Chondrocyte (in vitro differentiated cells): Measurements from ENCODE around the gene ZSCAN31. TPM values are rescaled to one million over a fixed set of nuclear protein-coding genes. Genes with fewer than 3 reads are reported as not detected.

Experiments used
- DNase-seq: peaks from one replicate; pipeline ENCODE4 v3.0.0; 2021; ENCODE audit warnings: mixed read lengths, low spot score
- H3K27ac Mint-ChIP-seq: one replicate; pipeline ENCODE4 v1.8.0; 2021; ENCODE audit warnings: mild to moderate bottlenecking, moderate library complexity, mixed read lengths; ENCODE audit not compliant: unreplicated experiment
- H3K27me3 Mint-ChIP-seq: 2 replicates; pipeline ENCODE4 v1.8.0; 2021; ENCODE audit warnings: low read depth, mixed read lengths
- H3K36me3 Mint-ChIP-seq: 2 replicates; pipeline ENCODE4 v1.8.0; 2021; ENCODE audit warnings: low read depth, mixed read lengths
- H3K4me1 Mint-ChIP-seq: 2 replicates; pipeline ENCODE4 v1.8.0; 2021; ENCODE audit warnings: low read depth, mild to moderate bottlenecking, mixed read lengths
- H3K4me3 Mint-ChIP-seq: one replicate; pipeline ENCODE4 v1.8.0; 2021; ENCODE audit warnings: mild to moderate bottlenecking, moderate library complexity, mixed read lengths; ENCODE audit not compliant: unreplicated experiment
- H3K9me3 Mint-ChIP-seq: 2 replicates; pipeline ENCODE4 v1.8.0; 2021; ENCODE audit warnings: low read depth, mixed read lengths
- total RNA-seq: library from RNA; stranded (reverse); gene quantifications from 3 replicates; pipeline ENCODE4 v1.2.1, GENCODE V29; 2021
- TF ChIP-seq, protein P1 (sequence below): fragments of 200-600 bp; sonication (generic); IDR thresholded peaks from 2 replicates; pipeline ENCODE4 v1.5.0; 2021; ENCODE audit warnings: antibody characterized with exemption, mild to moderate bottlenecking, moderate library complexity

Gene ZSCAN31
- total RNA-seq, 1 donor from 2014 or later = 2.6 TPM

DNA sequence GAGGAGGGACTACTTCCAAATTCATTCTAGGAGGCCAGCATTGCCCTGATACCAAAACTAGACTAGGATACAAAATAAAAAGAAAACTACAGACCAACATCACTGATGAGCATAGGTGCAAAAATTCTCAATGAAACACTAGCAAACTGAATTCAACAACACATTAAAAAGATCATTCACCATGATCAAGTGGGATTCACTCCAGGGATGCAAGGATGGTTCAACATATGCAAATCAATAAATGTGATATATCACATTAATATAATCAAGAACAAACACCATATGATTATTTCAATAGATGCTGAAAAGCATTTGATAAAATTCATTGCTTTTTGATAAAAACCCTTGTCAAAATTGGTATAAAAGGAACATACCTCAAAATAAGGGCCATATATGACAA lies 44.4 kb downstream of the ZSCAN31 start:
- no peak for DNase-seq
- H3K9me3 Mint-ChIP-seq = peaks cover 17% of the 10 kb centered on the region
- TF ChIP-seq, protein P1, sequence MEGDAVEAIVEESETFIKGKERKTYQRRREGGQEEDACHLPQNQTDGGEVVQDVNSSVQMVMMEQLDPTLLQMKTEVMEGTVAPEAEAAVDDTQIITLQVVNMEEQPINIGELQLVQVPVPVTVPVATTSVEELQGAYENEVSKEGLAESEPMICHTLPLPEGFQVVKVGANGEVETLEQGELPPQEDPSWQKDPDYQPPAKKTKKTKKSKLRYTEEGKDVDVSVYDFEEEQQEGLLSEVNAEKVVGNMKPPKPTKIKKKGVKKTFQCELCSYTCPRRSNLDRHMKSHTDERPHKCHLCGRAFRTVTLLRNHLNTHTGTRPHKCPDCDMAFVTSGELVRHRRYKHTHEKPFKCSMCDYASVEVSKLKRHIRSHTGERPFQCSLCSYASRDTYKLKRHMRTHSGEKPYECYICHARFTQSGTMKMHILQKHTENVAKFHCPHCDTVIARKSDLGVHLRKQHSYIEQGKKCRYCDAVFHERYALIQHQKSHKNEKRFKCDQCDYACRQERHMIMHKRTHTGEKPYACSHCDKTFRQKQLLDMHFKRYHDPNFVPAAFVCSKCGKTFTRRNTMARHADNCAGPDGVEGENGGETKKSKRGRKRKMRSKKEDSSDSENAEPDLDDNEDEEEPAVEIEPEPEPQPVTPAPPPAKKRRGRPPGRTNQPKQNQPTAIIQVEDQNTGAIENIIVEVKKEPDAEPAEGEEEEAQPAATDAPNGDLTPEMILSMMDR = no peak
- H3K27me3 Mint-ChIP-seq = no peaks in the 10 kb centered on the region
- no peaks in the 10 kb centered on the region for H3K4me1 Mint-ChIP-seq
- peaks cover 50% of the 10 kb centered on the region for H3K36me3 Mint-ChIP-seq
- no peak overlapping the region for H3K27ac Mint-ChIP-seq
- no peak overlapping the region for H3K4me3 Mint-ChIP-seq

DNA sequence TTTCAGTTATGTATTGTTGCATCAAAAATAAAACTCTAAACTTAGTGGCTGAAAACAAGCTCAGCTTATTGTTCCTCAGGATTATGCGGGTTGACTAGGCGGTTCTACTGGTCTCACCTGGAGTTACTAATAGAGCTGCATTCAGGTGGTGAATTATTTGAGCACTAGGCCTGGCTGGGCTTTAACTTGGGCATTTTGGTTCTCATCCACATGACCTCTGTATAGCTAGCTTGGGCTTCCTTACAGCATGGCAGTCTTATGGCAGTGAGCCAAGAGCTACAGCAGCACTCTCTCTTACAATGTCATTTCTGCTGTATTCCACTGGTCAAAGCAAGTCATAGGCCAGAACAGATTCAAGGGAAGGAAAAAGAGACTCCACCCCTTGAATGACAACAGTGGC lies 53.0 kb downstream of the ZSCAN31 start:
- Mint-ChIP-seq H3K9me3 (peaks cover 13% of the 10 kb centered on the region), H3K4me1 (peaks cover 14% of the 10 kb centered on the region), H3K27me3 (no peaks in the 10 kb centered on the region), H3K36me3 (peaks cover 37% of the 10 kb centered on the region), H3K4me3 (no peak overlapping the region), H3K27ac (peak overlapping the region; percentile 49)
- DNase-seq = no peak
- TF ChIP-seq, protein P1 = no peak

DNA sequence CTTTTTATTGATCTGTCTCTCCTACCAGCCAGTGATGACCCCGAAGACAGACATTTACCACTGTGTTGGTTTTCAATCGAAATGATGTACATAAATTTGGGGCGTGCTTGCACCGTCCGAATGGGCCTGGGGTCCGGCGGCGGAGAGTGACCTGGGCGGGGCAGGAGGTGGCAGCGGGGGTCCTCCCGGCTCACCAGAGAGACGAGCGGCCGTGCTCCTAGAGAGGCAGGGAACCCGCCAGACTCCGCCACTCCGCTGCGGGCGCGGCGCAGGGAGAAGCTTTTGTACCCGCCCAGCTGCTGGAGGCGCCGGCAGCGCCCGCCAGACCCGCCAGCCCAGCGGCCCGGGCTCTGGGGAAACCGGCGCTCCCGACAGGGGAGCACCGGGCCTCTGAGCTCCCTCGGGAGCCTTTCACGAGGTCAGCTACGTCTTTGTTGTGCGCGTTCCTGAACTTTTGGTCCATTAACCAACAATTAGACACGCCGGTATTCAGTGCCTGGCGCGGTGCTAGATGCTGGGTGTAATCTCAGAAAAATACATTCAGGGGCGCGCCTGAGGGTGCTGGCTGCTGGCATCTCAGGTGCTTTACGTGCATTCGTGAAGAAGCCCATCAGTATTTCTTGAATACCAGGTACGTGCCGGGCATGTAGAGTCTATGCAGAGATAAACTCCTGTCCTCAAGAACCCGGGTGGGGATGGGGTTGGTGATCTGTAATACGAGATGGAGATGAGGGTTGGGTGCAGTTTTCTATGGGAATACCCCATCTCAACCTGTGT lies 54.5 kb downstream of the ZSCAN31 start, which contains the start of gene PGBD1:
Gene PGBD1, plus strand, starts transcription at position 285 of the 777 bp plus-strand sequence. CDS start 2,242 bp downstream, outside the sequence.
- Mint-ChIP-seq H3K4me1 (peaks cover 14% of the 10 kb centered on the region), H3K9me3 (peaks cover 13% of the 10 kb centered on the region), H3K4me3 (peak within 1 kb of the TSS; percentile 90), H3K36me3 (peaks cover 35% of the 10 kb centered on the region), H3K27ac (peak within 1 kb of the TSS; percentile 76), H3K27me3 (no peaks in the 10 kb centered on the region)
- TF ChIP-seq, protein P1 = peak; percentile 19
- DNase-seq = peak; percentile 95

DNA sequence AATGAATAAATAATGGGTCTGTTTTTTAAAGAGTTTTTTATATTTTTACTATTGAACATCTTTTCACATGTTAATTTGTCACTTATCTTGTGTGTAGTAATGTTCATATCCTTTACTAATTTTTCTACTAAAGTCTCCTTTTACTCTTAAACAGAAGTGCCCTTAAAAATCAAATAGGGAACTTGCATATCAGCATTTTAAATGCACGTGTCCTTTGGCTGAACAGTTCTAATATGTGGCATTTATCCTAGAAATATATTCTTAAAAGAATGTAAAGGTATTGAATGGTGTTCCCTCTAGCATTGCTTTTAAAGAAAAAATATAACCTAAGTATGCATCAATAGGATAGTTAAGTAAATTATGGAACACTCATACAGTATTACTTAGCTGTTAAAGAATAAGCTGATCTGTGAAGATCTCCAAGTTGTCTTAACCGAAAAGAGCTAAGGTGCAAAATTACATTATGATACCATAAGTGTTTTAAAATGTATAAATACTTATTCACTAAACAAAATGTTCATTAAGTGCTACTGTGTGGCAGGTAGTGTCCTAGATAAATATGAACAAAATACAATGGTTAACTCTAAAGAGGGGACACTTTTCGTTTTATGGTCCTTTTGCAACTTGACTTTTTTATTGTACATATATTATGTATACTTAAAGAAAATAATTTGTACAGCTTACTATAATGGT lies 55.2 kb downstream of the ZSCAN31 start:
- no peak for DNase-seq
- Mint-ChIP-seq H3K27ac (no peak overlapping the region), H3K4me3 (peak overlapping the region; percentile 90), H3K9me3 (peaks cover 13% of the 10 kb centered on the region), H3K36me3 (peaks cover 38% of the 10 kb centered on the region), H3K27me3 (no peaks in the 10 kb centered on the region), H3K4me1 (peaks cover 14% of the 10 kb centered on the region)
- TF ChIP-seq, protein P1 = no peak

DNA sequence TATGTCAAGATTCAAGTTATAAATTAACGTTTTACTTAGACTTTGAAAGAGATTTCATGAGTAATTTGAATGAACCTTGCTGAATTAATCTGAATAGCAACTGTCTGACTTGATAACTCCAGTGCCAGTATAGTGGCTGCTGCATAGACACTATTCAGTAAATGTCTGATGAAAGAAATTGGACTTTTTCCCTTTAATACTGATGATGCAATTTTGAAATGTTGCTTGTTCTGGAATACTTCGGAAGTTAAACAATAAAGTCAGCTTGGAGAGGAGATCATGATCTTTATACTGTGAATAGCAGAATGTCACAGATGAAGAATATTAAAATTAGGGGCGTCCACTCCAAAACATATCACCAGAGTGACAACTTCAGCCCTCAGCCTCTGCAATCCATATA lies 58.2 kb downstream of the ZSCAN31 start:
- H3K9me3 Mint-ChIP-seq = peaks cover 6% of the 10 kb centered on the region

More for the DNA sequence above, 58.2 kb downstream of the ZSCAN31 start:
- Mint-ChIP-seq H3K27ac (no peak overlapping the region), H3K27me3 (no peaks in the 10 kb centered on the region), H3K4me1 (peaks cover 11% of the 10 kb centered on the region), H3K36me3 (peaks cover 37% of the 10 kb centered on the region), H3K4me3 (no peak overlapping the region)
- no peak for DNase-seq
- TF ChIP-seq, protein P1 = no peak
